T-helper 9 cell (primary cell): Measurements from ENCODE around the gene CLCN4.

Experiments used
- DNase-seq: peaks from one replicate; pipeline ENCODE4 v3.0.0-alpha.2; 2020

CLCN4 gene

DNA sequence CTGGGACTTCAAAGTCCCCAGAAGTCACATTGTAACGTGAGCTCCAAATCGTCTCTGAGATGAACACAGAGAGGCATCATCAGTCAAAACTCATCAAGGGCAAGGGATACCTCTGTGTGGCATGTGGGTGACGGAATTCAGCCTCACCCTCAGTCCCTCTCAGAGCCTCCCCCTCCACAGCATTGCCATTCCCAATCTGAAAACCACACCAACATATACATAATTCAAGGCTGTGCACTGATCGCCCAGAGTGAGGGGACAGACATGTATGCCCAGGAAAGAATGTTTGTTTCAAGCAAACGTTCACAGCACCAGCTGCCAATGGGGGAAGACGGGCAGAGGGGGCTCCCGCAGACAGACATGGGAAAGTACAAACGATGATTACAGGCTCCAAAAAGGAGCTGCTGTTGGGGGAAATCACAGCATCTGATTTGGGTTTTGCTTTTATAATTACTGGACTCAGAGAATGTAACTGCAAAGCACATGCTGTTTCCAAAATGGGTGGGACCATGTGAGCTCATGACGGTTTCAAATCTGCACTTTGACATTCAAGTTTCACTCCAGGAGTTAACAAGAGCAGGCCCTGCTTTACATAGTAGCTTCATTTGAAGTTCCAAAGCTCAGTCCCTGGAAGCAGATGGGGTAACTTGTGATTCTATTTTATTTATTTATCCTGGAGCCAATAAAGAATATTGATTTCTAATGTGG is 88.3 kb downstream of the CLCN4 start:
- no peak for DNase-seq

DNA sequence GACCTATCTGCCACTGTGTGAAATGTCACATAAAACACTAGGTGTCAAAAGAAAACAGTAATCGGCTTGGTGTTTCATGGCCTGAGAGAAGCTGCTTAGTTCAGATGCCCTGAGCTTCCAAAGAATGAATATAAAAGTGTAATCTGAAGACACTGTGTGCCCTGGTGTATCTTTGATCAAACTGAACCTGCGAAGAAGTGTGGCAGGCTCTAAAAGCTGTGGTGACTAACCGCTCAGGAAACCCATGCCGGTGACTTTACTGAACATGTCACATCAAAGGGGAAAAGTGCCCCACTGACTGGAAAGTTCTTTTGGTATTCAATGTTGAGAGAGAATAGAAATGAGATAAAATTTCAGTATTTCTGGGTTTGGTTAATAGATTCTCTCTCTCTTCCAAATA is 89.1 kb downstream of the CLCN4 start:
- DNase-seq = no peak

DNA sequence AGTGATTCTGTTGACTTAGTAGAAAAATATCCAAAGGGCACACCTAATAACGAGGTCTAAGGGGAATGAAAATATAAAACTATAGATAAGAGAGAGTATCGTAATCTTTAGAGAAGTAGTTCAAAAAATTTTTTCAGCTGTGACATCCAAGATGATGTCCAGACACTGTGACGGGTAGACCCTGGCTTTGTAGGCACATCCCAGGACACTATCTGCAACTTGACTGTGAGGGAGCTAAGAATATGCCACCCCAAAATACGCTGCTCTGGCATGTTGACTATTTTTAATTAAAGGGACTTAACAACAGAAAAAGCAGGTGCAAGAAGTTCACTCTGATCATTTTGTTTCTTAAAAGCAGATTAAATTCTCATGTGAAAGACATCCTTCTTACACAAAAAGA is 89.5 kb downstream of the CLCN4 start:
- no peak for DNase-seq

DNA sequence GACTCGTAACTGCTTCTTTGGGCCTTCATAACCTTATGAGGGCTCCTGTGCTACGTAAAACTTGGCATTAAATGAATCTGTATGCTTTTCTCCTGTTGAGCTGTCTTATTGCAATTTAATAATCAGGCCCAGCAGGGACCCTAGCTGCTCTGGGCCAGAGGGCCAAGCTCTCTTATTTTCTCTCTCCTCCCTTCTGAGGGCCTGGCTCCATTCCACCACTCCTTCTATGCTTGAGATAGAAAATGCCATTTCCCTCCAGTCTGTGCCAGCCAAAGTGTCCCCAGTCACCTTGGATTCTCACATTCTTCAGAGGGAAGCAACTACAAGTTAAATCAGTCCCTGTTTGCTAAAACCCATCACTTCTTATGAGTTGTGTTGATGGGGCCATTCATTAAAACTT is 90.1 kb downstream of the CLCN4 start:
- no peak for DNase-seq

DNA sequence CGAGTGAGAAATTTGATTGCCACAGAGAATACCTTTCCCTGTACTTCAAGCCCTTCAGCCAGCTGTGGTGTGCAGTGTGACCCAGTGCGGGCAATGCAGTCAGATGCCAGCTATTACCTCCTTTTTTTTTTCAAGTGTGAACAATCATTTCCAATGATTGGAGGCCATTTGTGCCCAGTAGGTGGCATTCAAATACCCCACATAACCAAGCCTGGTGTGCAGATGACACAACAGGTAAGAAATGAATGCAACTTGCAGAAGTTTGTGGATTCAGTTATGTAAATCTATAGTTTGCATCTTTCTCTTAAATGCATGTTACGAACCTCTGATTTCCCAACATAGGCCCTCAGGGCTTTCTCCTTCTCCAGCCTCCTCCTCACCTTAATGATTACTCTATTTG is 98.0 kb downstream of the CLCN4 start:
- DNase-seq = no peak

DNA sequence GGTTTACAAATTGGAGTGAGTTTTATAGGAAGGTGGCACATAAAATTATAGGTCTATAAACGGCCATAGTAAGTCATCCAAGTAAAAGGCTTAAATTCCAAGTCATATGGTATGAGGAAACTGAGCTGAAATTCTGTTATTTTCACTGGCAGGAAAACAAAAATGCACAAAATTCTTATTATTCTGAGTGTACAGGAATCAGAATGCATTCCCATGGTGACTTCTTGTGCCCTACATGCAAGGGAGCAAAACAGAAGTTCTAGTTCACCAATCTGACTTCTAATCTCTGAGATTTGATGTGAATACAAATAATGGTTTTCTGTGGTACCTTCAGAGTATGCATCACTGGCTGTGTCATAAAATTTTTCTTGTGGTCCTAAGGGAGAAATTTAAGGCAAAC is 102.9 kb downstream of the CLCN4 start:
- no peak for DNase-seq

DNA sequence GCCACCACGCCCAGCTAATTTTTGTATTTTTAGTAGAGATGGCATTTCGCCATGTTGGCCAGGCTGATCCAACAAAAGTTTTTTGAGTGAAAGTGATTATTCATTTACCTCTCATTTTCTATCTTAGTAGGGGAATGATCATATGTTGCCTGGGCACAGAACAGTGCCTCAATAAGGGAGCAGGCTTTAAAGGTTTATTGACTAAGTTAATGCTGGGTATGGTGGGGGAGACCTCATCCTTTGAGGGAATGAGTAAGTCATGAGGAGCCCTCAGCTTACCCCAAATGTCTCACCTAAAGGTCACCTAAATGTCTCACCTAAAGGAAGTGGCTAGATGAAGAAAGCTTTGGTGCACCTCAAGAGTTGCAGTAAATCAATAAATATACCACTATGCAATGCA is 109.0 kb downstream of the CLCN4 start:
- no peak for DNase-seq

DNA sequence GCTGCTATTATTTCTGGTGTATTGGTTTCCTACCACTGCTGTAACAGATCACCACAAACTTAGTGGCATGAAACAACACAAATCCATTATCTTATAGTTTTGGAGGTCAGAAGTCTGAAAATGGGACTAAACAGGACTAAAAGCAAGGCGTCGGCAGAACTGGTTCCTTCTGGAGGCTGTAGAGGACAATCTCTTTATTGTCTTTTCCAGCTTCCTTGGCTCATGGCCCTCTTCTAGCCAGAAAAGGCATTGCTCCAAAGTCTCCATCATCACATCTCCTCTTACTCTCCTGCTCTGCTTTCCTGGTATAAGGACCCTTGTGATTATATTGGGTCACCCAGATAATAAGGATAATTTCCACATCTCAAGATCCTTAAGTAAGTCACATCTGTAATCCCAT is 121.9 kb downstream of the CLCN4 start:
- DNase-seq = no peak

DNA sequence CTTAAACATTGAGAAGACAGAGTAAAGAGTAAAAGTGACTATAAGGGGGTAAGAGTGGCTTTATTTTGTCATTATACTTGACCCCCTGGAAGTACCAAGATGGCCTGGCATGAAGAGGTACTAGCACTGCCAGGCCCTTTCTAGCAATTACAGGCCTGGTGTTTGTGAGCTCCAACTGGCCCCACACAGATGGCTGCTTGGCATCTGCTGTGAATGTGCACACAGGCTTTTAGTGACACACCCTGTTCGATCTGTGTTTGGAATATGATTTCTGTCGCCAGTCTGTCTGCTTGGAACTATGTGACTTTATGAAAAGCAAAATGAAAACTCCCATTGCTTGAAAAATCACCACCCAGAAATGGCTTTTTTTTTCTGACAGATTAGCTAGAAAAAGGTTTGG is 123.3 kb downstream of the CLCN4 start:
- DNase-seq = no peak

DNA sequence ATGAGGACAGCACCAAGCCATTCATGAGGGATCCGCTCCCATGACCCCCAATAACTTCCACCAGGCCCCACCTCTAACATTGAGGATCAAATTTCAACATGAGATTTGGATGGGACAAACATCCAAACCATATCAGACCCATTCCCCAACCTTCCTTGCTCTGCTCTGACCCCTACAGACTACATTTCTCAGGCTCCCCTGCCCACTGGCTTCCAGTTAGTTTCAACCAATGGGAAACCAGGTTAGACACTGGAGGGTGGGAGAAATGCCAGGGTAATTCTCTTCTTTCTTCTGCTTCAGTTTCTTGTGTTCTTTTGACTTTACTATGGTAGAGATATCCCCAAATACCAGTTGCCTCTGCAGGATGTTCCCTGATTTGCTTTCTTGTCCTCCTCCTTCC is 125.7 kb downstream of the CLCN4 start:
- DNase-seq = no peak

DNA sequence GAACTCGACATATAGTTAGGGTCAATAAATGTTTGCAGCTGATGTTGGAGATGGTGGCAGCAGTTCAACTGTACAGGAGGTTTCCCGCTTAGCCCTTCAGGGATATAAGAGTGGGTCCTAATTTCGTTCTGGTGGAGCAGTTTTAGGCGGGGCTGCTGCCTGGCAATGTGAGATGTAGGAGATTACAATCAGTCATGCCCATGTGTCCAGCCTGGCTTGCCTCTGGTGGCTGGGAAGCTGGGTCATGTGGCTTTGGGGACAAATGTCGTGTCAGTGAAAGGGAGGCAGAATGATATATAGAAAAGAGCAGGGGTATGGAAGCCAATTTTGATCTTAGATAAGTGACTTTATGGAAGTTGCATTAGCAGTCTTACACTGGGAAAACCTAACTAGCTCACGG is 129.4 kb downstream of the CLCN4 start:
- no peak for DNase-seq
